ENCODE measurements around the gene DLGAP4. TPM values are rescaled to one million over a fixed set of nuclear protein-coding genes. Genes with fewer than 3 reads are reported as not detected.

DLGAP4 gene
- total RNA-seq, 1 donor from 2014 or later, result 99.1 TPM

GRCh38 chr20:36268440-36269342, 37.4 kb upstream of the DLGAP4 start:
- no peak overlapping the region for H3K27ac Mint-ChIP-seq
- no peak for TF ChIP-seq CTCF (IDR thresholded peaks at IDR 0.05; ENCODE audit: unreplicated experiment)
- H3K4me3 Mint-ChIP-seq, result no peak overlapping the region
- no peaks in the 10 kb centered on the region for H3K9me3 Mint-ChIP-seq
- H3K27me3 Mint-ChIP-seq (ENCODE audit: low read depth), result no peaks in the 10 kb centered on the region
- no peaks in the 10 kb centered on the region for H3K36me3 Mint-ChIP-seq
- DNase-seq (ENCODE audit: low spot score in 2 of 2, unreplicated experiment in 2 of 2), result peak in 1 of 2 experiments; percentile 13
- H3K4me1 Mint-ChIP-seq, result no peaks in the 10 kb centered on the region

- Mint-ChIP-seq H3K4me3 (no peak overlapping the region), H3K9me3 (no peaks in the 10 kb centered on the region), H3K36me3 (no peaks in the 10 kb centered on the region)
These were observed 36.6 kb upstream of the DLGAP4 start for GRCh38 chr20:36269507-36269906.

GRCh38 chr20:36270744-36271638, 35.1 kb upstream of the DLGAP4 start:
- no peak for TF ChIP-seq CTCF (IDR thresholded peaks at IDR 0.05; ENCODE audit: unreplicated experiment)
- Mint-ChIP-seq H3K36me3 (no peaks in the 10 kb centered on the region), H3K9me3 (no peaks in the 10 kb centered on the region), H3K27ac (no peak overlapping the region), H3K27me3 (ENCODE audit: low read depth) (no peaks in the 10 kb centered on the region), H3K4me3 (no peak overlapping the region), H3K4me1 (no peaks in the 10 kb centered on the region)
- DNase-seq (ENCODE audit: low spot score in 2 of 2, unreplicated experiment in 2 of 2), result no peak

More at GRCh38 chr20:36269507-36269906, 36.6 kb upstream of the DLGAP4 start:
- no peak for DNase-seq (ENCODE audit: low spot score in 2 of 2, unreplicated experiment in 2 of 2)
- no peaks in the 10 kb centered on the region for H3K27me3 Mint-ChIP-seq (ENCODE audit: low read depth)
- no peak for TF ChIP-seq CTCF (IDR thresholded peaks at IDR 0.05; ENCODE audit: unreplicated experiment)
- no peaks in the 10 kb centered on the region for H3K4me1 Mint-ChIP-seq
- no peak overlapping the region for H3K27ac Mint-ChIP-seq

GRCh38 chr20:36271639-36272546, 34.2 kb upstream of the DLGAP4 start:
- H3K27ac Mint-ChIP-seq, result no peak overlapping the region
- H3K27me3 Mint-ChIP-seq (ENCODE audit: low read depth), result no peaks in the 10 kb centered on the region
- peak in 1 of 2 experiments; percentile 27 for DNase-seq (ENCODE audit: low spot score in 2 of 2, unreplicated experiment in 2 of 2)
- no peak overlapping the region for H3K4me3 Mint-ChIP-seq
- no peak for TF ChIP-seq CTCF (IDR thresholded peaks at IDR 0.05; ENCODE audit: unreplicated experiment)
- no peaks in the 10 kb centered on the region for H3K36me3 Mint-ChIP-seq
- H3K4me1 Mint-ChIP-seq, result no peaks in the 10 kb centered on the region
- no peaks in the 10 kb centered on the region for H3K9me3 Mint-ChIP-seq

All from mesothelial cell of epicardium (in vitro differentiated cells).